ENCODE results near the gene BLNK. TPM values are rescaled to one million over a fixed set of nuclear protein-coding genes. Genes with fewer than 3 reads are reported as not detected.

Gene BLNK
- total RNA-seq, 1 donor = not detected

- H3K4me3 ChIP-seq (ENCODE audit: low read depth, low read length) = no peak overlapping the region
- no peak for DNase-seq (ENCODE audit: low read depth)
- no peak for TF ChIP-seq CTCF (IDR thresholded peaks at IDR 0.05; ENCODE audit: insufficient read depth, low read length)
Measured at GRCh38 chr10:96288151-96288621, 16.8 kb upstream of the BLNK start.

DNA sequence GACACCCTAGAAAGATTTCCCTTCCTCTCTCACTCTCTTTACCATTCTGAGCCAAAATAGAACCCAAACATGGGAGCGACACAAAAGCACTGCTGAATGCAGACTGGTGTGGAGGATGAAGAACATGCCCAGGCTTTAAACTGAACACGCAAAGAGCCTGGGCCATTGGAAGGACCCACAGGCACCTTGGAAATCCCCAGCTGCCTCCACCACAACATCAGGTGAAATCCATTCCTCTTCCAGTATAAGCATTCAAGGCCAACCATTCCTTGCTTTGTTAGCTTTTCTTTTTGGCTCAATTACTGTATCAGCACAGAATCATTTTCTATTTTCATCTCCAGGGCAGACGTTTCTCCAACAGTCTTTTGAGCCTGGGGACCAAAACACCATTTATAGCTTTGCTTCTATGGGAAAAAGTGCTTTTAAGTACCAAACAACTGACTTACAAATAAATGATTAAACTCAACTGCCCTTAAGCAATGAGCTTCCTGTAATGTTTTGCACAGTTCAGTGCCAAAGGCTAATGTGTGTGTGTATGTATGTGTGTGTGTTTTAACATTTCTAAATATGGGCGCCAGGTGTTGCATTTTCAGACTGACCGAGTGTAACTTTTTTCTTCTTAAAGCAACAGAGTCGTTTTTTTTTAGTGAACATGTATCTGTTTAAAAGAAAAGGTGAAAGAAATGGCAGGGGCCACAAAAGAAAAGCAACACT, 16.2 kb upstream of the BLNK start:
- TF ChIP-seq CTCF (IDR thresholded peaks at IDR 0.05; ENCODE audit: insufficient read depth, low read length) = no peak
- H3K4me3 ChIP-seq (ENCODE audit: low read depth, low read length) = no peak overlapping the region
- DNase-seq (ENCODE audit: low read depth) = peak; percentile 1

GRCh38 chr10:96285331-96285752, 14.0 kb upstream of the BLNK start:
- no peak for DNase-seq (ENCODE audit: low read depth)
- TF ChIP-seq CTCF (IDR thresholded peaks at IDR 0.05; ENCODE audit: insufficient read depth, low read length) = no peak
- no peak overlapping the region for H3K4me3 ChIP-seq (ENCODE audit: low read depth, low read length)

DNA sequence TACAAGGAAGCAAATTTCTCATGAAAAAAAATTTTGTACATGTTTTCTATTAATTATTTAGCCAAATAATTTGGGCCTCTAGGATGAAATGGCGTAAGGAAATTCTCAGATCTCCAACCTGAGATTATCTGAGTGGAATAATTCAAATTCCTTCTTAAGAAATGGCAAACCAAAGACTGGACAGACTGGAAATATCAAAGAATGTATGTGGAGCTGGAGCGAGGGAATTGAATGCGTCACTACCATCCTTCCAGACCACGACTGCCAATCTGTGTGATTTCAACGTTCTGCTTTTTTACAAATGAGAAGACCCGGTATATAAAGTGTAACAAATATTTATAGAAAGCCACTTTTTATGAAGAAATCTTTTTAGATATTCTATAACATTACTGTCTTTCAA, 12.4 kb upstream of the BLNK start:
- no peak overlapping the region for H3K4me3 ChIP-seq (ENCODE audit: low read depth, low read length)
- DNase-seq (ENCODE audit: low read depth) = no peak
- no peak for TF ChIP-seq CTCF (IDR thresholded peaks at IDR 0.05; ENCODE audit: insufficient read depth, low read length)

DNA sequence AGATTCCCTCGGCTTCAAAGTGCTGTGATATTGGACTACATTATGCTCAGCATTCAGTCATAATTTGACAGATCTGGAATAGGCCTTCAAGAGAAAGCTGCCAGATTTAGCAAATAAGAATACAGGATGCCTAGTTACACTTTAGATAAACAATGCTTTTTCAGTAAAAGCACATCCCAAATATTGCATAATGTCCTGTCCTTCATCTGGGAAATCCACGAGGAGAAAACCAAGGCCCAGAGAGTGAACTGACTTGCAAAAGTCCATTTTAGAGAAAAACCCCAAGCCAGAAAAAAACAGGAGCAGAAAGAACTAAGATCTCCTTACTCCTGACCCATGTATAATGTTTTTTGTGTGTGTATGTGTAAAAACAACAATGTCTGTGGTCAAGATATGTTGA, 12.0 kb upstream of the BLNK start:
- no peak for DNase-seq (ENCODE audit: low read depth)
- H3K4me3 ChIP-seq (ENCODE audit: low read depth, low read length) = no peak overlapping the region
- no peak for TF ChIP-seq CTCF (IDR thresholded peaks at IDR 0.05; ENCODE audit: insufficient read depth, low read length)

GRCh38 chr10:96281444-96282029, 10.2 kb upstream of the BLNK start:
- TF ChIP-seq CTCF (IDR thresholded peaks at IDR 0.05; ENCODE audit: insufficient read depth, low read length) = no peak
- no peak overlapping the region for H3K4me3 ChIP-seq (ENCODE audit: low read depth, low read length)
- DNase-seq (ENCODE audit: low read depth) = no peak

Data from fibroblast of the aortic adventitia (primary cell).